ENCODE results near the gene NUMB. TPM values are rescaled to one million over a fixed set of nuclear protein-coding genes. Genes with fewer than 3 reads are reported as not detected.
"Not testable (repeated sequence)": the region's sequence is repeated elsewhere in the genome, so short reads cannot be mapped to it uniquely, and the experiment has no call there.

The NUMB gene
- polyA plus RNA-seq, 1 donor, result 31.3 TPM

DNA sequence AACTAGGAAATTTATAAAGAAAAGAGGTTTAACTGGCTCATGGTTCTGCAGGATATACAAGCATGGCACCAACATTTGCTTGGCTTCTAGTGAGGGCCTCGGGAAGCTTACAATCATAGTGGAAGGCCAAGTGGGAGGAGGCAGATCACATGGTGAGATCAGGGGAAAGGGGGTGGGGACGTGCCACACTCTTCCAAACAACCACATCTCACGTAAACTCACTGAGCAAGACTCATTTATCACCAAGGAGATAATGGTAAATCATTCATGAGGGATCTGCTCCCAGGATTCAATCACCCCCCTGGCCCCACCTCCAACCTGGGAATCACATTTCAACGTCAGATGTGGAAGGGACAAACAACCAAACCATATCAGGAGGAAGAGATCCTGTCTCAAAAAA is 35.8 kb downstream of the NUMB start:
- DNase-seq, result no peak

DNA sequence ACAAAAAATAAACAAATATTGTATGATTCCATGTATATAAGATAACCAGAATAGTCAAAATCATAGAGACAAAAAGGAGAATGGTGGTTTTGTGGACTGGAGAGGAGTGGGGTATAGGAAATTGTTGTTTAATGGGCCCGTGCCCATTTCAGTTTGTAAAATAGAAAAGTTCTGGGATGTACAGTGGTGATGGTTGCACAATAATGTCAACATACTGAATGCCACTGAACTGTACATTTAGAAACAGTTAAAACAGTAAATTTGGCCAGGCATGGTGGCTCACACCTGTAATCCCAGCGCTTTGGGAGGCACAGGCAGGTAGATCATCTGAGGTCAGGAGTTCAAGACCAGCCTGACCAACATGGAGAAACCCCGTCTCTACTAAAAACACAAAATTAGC is 40.1 kb downstream of the NUMB start:
- DNase-seq, result no peak

DNA sequence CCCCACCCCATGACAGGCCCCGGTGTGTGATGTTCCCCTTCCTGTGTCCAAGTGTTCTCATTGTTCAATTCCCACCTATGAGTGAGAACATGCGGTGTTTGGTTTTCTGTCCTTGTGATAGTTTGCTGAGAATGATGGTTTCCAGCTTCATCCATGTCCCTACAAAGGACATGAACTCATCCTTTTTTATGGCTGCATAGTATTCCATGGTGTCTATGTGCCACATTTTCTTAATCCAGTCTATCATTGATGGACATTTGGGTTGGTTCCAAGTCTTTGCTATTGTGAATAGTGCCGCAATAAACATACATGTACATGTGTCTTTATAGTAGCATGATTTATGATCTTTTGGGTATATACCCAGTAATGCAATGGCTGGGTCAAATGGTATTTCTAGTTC is 52.1 kb downstream of the NUMB start:
- not testable (repeated sequence) for DNase-seq

DNA sequence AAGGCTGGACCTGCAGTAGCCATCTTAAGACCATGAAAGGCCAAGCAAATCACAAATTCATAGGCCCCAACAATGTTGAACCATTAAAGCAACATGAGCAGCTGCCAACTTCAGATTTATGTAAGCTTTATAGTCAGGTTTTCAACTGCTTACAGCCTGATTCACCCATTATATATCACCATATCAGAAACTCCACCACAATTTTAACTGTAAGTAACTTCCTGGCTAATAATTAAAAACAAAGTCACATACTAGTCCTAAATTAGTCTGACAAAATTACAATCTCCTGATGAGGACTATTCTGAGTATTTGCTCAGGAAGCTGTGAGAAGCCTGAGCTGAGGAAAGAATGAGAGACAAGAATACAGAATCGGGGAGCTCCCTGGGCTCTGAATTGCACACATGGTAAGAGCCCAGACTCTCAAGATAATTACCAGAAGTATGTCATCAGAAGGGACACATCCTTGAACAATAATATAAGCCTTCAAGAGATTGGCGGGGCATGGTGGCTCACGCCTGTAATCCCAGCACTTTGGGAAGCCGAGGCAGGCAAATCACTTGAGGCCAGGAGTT is 55.1 kb downstream of the NUMB start:
- no peak for DNase-seq

DNA sequence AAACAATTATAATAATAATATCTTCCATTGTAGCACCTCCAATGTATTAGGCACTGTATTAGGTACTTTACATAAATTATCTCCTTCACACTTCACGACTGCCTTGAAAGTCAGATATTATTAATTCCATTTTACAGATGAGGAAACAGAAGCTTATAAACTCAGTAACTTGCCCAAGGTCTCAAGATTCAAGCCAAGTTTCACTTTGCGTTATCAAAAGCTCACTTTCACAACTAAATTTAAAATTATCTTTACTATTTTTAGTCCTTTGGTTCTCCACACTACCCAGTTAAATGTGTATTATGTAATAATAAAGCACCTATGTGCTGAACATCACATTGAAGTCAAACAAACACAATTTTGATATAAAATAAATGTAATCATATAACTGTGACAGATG is 55.8 kb downstream of the NUMB start:
- no peak for DNase-seq

DNA sequence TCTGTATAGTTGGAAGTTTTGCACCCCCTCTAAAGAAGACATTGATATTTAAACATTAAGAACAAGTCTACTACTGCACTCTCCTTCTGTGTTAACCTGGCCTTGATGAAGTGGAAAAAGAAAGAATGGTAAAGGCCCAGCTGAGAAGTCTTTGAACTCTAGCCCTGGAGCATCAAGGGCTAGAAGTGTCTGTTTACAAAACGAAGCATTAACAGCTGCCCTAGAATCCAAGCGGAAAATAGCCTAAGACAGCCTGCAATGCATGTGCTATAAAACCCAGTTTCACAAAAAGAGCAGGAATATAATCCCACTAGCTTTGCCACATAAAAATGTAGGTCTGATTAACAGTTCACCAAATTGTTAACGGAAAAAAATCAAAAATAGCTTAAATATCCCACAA is 60.5 kb downstream of the NUMB start:
- DNase-seq, result peak; percentile 4

DNA sequence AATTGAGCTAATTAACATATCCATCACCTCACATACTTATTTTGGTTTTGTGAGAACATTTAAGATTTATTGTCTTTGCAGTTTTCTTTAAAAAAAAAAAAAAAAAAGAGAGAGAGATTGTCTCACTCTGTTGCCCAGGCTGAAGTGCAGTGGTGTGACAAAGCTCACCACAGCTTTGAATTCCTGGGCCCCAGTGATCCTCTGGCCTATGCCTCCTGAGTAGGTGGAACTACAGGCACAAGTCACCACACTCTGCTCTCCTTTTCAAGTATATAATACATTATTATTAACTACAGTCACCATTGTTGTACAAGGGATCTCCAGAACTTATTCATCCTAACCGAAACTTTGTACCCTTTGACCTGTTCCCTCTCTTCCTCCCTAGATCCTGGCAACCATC is 64.0 kb downstream of the NUMB start:
- no peak for DNase-seq

DNA sequence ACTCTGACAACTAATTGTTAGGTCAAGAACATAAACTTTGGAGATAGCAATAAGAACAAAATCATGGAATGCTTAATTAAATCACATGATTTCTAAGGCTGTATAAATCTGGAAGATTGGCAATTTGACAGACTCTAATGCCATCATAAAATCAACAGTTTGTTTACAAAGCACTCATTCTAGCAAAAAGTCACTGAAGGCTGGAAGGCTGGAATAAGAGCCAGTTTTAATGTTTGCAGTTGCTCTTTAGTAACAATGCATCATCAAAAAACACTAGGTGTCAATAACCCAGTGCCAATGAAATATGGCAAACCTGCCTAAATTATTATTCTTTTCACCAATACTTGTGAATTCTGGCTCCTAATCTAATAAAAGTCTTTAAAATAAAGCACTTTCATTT is 65.0 kb downstream of the NUMB start:
- no peak for DNase-seq

DNA sequence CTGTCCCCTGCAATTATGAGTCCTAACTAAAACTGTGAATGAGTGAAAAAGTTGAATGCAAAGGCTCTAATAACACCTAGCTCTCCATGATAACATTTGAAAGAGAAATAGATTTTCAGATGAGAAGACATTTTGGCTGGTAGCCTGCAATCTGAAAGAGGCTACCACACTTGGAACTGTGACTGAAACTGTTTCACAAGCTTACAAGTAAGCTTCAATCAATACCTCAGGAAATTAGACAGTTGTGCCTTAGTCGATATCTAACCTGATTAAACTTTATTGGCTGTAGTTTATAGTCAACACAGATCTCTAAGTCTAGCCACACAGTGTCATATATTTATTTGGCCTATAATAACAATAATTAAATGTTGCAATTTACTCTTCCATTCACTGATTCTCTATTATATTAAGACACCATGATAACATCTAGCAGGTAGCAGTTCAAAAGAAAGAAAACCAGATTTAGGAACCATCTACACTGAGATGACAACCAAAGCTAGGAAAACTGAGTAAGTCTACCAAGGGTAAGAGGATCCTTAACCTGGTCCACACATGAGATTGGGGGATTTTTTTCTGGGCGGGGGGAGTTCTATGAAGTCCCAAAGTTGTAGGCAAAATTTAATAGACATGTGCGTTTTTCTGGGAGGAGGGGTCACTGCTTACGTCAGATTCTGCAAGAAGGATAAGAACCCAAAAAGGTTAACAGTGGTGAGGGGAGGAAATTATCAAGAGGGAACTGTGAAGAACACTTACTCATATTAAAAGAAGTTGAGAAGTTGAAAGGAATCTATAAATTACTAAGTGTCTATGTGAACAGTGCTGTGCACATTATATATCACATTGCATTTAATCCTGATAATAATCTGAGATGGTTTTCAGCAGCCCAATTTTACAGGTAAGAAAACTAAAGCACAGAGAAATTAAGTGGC is 65.8 kb downstream of the NUMB start:
- DNase-seq, result no peak

DNA sequence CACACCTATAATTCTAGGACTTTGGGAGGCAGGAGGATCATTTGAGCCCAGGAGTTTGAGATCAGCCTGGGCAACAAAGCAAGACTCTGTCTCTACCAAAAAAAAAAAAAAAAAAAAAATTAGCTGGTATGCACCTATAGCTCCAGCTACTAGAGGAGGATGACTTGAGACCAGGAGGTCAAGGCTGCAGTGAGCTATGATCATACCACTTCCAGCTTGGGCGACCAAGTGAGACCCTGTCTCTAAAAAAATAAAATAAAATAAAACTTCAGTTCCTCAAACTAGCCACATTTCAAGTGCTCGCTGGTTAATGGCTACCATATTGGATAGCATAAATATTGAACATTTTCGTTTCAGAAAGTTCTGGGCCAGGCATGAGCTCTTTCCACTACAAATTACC is 70.5 kb downstream of the NUMB start:
- DNase-seq, result not testable (repeated sequence)

DNA sequence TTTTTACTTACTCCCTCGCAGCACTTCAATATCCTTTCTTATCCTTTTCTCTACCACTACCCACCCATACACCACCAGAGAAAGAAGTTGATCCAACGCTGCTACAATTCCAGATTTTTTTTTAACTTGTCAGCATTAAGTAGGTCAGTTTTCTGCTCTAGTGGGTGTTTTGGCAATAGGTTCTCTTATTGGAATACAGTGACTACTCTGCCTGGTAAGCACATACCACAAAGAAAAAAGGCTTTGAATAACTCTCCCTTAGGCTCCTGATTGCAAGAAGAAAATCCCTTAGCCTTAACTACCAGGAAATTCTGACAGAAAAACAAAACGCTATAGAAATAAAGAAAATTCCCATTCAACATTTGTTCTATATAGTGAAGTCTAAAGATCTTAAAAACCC is 72.0 kb downstream of the NUMB start:
- DNase-seq, result no peak

DNA sequence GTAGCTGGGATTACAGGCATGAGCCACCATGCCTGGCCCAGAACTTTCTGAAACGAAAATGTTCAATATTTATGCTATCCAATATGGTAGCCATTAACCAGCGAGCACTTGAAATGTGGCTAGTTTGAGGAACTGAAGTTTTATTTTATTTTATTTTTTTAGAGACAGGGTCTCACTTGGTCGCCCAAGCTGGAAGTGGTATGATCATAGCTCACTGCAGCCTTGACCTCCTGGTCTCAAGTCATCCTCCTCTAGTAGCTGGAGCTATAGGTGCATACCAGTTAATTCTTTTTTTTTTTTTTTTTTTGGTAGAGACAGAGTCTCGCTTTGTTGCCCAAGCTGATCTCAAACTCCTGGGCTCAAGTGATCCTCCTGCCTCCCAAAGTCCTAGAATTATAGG is 73.3 kb downstream of the NUMB start:
- not testable (repeated sequence) for DNase-seq

DNA sequence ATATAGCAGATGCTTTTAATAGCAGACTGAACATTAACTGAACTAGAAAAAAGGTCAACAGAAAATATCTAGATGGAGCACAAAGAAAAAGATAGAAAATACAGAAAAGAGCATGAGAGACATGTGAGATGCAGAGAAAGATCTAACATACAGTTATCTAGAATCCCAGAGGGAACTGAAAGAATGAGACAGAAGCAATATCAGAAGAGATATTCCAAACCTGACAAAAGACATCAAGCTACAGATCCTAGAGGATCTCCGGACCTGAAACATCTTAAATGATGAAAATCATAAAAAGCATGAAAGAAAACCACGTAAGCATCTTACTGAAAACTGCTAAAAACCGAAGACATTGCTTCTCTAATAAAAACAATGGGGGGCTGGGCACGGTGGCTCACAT is 75.0 kb downstream of the NUMB start:
- no peak for DNase-seq

DNA sequence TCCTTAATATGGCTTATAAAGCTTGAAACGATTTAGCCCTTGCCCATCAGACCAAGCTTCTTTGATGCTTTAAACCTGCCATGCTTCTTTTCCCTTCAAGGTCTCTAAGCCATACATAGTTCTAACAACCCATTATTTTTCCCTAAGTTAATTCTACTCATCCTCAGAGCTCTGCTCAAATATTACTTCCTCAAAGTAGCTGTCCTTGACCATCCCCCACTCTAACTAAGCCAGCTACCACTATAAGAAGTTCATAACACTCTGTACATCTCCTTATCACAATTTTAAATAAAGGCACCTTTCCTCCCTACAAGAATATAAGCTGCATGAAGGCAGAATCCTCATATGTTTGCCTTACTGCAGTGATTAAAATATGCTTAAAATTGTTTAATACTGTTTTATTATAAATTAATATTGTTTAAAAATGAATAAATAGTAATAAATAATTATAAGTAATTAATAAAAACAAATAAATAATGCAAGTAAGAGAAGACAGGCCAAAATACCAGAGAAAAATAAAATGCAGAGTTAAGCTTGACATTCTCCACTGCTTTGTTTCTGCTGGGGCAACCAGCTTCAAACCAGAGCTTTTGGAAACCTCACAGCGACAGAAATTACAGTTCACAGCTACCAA is 76.8 kb downstream of the NUMB start:
- DNase-seq, result no peak

DNA sequence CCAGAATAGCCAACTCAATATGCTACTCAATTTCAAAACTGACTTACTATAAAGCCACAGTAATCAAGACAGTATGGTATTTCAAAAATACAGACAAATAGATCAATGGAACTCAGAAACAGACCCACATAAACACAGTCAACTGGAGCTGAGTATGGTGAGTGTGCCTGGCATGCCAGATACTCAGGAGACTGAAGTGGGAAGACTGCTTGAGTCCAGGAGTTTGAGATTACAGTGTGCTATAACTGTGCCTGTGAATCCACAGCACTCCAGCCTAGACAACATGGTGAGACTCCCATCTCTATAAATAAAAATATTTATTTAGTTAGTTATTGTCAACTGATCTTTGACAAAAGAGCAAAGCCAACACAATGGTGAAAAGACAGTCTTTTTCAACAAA is 81.8 kb downstream of the NUMB start:
- DNase-seq, result no peak

DNA sequence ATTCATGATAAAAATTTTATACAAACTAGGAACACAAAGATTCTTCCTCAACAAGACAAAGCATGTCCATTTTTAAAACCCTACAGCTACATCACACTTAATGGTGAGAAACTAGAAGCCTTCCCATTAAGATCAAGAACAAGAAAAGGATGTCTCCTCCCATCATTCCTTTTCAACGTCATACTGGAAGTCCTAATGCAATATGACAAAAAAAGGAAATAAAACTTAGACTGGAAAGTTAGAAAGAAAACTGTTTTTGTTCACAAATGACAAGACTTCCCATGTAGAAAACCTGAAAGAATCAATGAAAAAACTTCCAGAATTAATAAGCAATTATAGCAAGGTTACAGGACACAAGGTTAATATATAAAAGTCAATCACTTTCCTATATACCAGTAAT is 82.5 kb downstream of the NUMB start:
- no peak for DNase-seq

DNA sequence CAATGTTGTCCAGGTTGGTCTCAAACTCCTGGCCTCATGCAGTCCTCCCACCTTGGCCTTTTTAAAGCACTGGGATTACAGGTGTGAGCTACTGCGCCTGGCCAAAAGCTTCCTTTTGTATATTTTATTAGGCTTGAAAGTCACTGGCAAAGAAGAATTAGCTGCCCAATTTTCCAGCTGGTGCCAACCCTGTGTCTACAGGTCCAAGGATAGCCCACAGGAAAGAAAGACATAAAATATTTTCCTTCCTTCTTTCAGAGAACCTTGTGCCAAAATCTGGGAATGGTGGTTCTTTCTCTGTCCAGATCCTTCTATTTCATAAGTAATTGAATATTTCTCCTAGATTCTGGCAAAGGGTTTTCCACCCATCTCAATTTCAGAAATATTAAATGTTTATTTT is 84.1 kb downstream of the NUMB start:
- DNase-seq, result no peak

DNA sequence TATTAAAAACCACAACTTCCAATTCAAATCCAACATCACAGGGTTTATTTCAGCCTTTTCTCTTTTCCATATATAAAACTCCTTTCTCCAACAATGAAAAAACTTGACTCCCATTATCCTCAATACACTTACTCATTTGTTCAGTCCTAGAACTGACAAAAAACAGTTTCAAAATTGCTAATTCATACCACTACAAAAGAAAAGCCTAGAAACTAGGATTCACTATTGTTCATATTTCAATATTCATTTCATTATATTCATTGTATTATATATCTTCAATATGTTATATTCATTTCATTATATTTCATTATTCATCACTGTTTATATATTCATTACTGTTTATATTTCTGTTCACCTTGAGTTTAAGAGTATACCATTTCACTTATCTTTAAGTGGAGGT is 85.8 kb downstream of the NUMB start:
- no peak for DNase-seq

DNA sequence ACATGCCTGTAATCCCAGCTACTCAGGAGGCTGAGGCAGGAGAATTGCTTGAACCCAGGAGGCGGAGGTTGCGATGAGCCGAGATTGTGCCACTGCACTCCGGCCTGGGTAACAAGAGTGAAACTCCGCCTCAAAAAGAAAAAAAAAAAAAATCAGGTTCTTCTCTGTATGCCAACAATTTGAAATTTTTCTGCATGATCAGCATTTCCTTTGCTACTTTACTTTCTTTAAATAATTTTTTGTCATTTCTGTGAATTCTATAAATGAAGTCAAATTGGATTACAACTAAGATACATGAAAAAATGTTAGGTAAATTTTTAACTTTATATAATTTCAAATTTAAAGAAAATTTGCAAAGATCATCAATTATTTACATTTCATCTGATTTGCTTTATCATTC is 87.8 kb downstream of the NUMB start:
- DNase-seq, result no peak

DNA sequence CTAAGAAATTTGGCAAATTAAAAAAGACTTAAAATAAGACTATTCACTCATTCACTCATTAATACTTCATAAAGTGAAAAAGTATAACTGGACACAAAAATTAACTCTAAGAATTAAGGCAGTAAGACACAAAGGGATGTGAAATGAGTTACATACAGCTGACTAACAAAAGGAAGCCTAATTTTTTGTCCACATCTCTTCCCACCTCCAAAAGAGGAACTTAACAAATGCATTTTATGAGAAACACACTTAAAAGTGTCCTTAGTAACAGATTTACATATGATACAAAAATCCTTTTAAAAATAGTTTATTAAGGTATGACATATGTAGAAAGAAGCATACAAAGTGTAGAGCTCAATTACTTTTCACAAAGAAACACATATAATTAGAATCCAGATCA is 88.9 kb downstream of the NUMB start:
- DNase-seq, result no peak

DNA sequence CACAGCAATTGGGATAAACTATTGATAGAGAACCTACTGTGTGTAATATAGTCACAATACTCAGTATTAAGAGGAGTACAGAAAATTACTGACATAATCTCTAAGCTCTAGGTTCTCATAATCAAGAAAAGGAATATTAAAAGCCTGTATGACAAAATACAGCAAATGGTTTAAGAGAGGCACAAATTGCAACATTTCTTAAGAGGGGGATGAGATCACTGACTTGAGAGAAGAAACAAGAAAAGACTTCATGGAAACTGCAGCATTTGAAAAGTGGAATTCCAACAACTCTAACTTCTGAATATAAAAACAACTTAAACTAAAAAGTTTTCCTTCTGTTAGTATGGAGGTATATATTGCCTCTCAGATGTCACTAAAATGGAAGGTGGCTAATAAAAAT is 89.7 kb downstream of the NUMB start:
- no peak for DNase-seq

DNA sequence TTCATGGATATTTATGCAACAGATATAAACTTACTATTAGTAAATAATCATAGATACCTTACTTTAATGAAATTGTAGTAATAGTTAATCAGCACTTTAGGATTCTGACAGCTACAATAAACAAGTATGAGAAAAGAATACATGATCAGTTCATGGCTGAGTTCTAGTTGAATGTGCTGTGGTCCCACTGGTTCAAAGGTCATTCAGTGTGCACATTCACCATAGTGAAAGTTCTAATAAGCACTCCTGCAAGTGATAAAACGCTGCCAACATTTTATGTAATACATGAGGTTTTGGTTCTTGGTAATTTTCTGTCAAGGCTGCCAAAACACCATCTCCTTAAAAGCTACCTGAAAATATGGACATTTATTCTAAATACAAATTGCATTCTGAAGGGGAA is 92.6 kb downstream of the NUMB start:
- DNase-seq, result no peak

DNA sequence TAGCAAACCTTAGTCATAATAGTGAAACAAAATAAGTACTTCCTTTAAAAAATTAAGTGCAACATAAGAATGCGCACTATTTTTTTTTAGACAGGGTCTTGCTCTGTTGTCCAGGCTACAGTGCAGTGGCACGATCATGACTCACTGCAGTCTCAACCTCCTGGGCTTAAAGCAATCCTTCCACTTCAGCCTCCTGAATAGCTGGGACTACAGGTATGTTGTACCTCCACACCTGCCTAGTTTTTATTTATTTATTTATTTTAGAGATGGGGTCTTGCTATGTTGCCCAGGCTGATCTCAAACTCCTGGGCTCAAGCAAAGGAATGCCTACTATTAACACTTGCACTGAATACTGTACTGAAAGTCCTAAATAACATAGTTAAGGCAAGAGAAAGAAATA is 93.8 kb downstream of the NUMB start:
- DNase-seq, result no peak

DNA sequence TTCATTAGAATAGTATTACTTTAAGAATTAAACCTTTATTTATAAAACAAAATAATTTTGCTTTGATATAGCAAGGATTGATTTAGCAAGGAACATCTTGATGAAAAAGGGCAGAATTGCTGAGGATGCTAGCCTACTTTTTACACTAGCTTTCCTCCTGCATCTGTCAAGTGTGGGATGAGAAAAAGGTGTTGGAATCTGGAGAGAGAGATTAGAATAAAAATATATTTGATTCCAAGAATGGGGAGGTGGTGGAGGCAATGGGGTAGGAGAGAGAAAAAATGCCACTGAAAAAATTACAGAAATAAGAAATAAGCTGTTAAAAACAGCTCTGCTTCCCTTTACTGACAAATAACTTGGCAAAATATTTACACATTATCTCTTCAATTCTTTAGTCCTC is 98.9 kb downstream of the NUMB start:
- no peak for DNase-seq

Data from hindlimb muscle (tissue), 1 donor.